NCI-H2171 (cell line): ENCODE measurements around the gene PRXL2A.
A peak's percentile ranks its signal among the peaks of the same experiment; 100 is the strongest.

ENCODE experiments used
- DNase-seq: peaks from one replicate; lab custom pipeline; 2025; lab: John Stamatoyannopoulos, UW

PRXL2A gene

GRCh38 chr10:80444646-80445319 is 36.4 kb downstream of the PRXL2A start:
- DNase-seq: no peak

- no peak for DNase-seq
Observed at GRCh38 chr10:80447436-80448190, 39.3 kb downstream of the PRXL2A start.

- DNase-seq: no peak
Observed at GRCh38 chr10:80448209-80448942, 40.0 kb downstream of the PRXL2A start.

- no peak for DNase-seq
Observed at GRCh38 chr10:80449520-80449919, 41.2 kb downstream of the PRXL2A start.

- DNase-seq: no peak
Observed at GRCh38 chr10:80451132-80451531, 42.8 kb downstream of the PRXL2A start.

- no peak for DNase-seq
Observed at GRCh38 chr10:80452069-80452468, 43.7 kb downstream of the PRXL2A start.

- no peak for DNase-seq
Observed at GRCh38 chr10:80452640-80453039, 44.3 kb downstream of the PRXL2A start.

- DNase-seq: no peak
Observed at GRCh38 chr10:80453056-80453841, 44.9 kb downstream of the PRXL2A start.

GRCh38 chr10:80453842-80454512 is 45.6 kb downstream of the PRXL2A start, which contains the start of gene TSPAN14:
TSS of gene TSPAN14 (plus strand) at chr10:80454310. CDS start at chr10:80489234, 34,924 bp downstream.
- peak; percentile 62 for DNase-seq

GRCh38 chr10:80454513-80455460 is 46.4 kb downstream of the PRXL2A start:
- DNase-seq: no peak

GRCh38 chr10:80455461-80456349 is 47.4 kb downstream of the PRXL2A start:
- no peak for DNase-seq

GRCh38 chr10:80457554-80458262 is 49.4 kb downstream of the PRXL2A start:
- no peak for DNase-seq

GRCh38 chr10:80458263-80458625 is 49.9 kb downstream of the PRXL2A start:
- DNase-seq: no peak

GRCh38 chr10:80458638-80459037 is 50.3 kb downstream of the PRXL2A start:
- no peak for DNase-seq

GRCh38 chr10:80459047-80459865 is 50.9 kb downstream of the PRXL2A start:
- DNase-seq: no peak

GRCh38 chr10:80460399-80461207 is 52.3 kb downstream of the PRXL2A start:
- no peak for DNase-seq
